Activated naive CD8-positive, alpha-beta T cell treated with anti-CD3 and anti-CD28 coated beads, Interleukin-2, amount 10 ng/mL, durations not matched to agents 7 days and 5 days (primary cell): ENCODE measurements around the gene CMBL. TPM values are rescaled to one million over a fixed set of nuclear protein-coding genes. Genes with fewer than 3 reads are reported as not detected.
A peak's percentile ranks its signal among the peaks of the same experiment; 100 is the strongest.
"Not testable (repeated sequence)": the region's sequence is repeated elsewhere in the genome, so short reads cannot be mapped to it uniquely, and the experiment has no call there.

Experiments
- ATAC-seq: fragments of 150-1000 bp; cut with Tn5 transposase; one replicate; pipeline ENCODE4 v1.10.0; 2021; ENCODE audit warnings: low read depth, moderate library complexity
- POLR2A ChIA-PET: fragments of 350-600 bp; sonication (Branson Sonifier 250); formaldehyde crosslinking; loops from one replicate; lab custom pipeline; 2021; ENCODE audit warnings: antibody characterized with exemption; lab: Charles Lee
- DNase-seq: peaks from one replicate; pipeline ENCODE4 v3.0.0; 2021
- H3K27ac Mint-ChIP-seq: one replicate; pipeline ENCODE4 v1.8.0; 2022; ENCODE audit warnings: mild to moderate bottlenecking, mixed read lengths
- H3K27me3 Mint-ChIP-seq: one replicate; pipeline ENCODE4 v1.8.0; 2022; ENCODE audit warnings: mild to moderate bottlenecking, moderate library complexity, mixed read lengths
- H3K36me3 Mint-ChIP-seq: one replicate; pipeline ENCODE4 v1.8.0; 2021; ENCODE audit warnings: mild to moderate bottlenecking, mixed read lengths
- H3K4me1 Mint-ChIP-seq: one replicate; pipeline ENCODE4 v1.8.0; 2021; ENCODE audit warnings: mixed read lengths
- H3K4me3 Mint-ChIP-seq: one replicate; pipeline ENCODE4 v1.8.0; 2022; ENCODE audit warnings: mild to moderate bottlenecking, moderate library complexity, mixed read lengths
- H3K9me3 Mint-ChIP-seq: one replicate; pipeline ENCODE4 v1.8.0; 2021; ENCODE audit warnings: mixed read lengths
- total RNA-seq, 2 experiments: library from RNA; stranded (reverse); gene quantifications; one replicate each; pipeline ENCODE4 v1.2.3, GENCODE V29; 2021

Gene CMBL
- 1 to 10 TPM; 2.4 to 2.8 TPM for total RNA-seq

DNA sequence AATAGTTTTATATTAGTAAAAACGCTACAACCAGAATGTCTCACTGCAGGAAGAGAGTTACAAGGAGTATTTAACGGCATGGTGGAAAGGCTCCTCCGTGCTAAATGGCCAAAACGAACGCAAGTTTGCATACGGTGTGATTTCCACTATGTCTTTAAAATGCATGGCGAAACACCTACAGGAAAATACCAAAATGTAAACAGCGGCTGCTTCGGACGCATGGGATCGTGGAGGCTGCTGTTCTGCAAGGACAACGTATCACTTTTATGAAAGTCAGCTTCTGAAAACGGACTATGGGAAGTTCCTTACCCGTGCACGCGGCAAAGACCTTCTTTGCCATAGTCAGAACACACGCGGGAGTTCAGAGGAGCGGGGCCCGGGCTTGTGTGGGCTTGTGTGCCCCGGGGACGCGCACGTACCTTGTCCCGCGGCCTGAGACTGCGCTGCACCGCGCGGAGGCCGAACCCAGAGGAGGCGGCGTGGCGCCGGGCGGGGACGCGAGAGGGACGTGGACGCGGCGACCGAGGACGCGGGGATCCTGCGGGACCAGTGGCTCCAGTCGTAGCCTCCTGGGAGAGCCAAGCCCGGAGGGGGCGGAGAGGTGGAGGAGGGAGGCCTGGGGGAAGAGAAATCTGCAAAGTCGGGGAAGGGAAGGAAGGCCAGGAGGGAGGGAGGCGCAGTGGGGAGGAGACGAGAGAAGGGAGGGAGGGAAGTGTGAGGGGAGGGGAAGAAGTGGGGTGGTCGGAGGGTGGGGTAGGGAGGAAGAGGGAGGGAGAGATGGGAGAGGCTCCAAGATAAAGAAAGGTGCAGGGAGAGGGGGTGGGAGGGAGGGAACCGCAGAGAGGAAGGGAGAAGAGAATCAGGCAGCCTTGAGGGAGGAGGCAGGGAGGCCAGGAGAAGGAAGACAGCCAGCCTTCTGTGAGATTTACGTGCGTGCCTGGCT, at the start of gene CMBL:
Gene CMBL (minus strand): TSS at position 697 of the 943 bp plus-strand sequence. CDS start 17,140 bp downstream, outside the sequence.
- H3K4me1 Mint-ChIP-seq: peaks cover 9% of the 10 kb centered on the region
- H3K27me3 Mint-ChIP-seq: peaks cover 34% of the 10 kb centered on the region
- ATAC-seq: peak; percentile 81
- no peaks in the 10 kb centered on the region for H3K9me3 Mint-ChIP-seq
- POLR2A ChIA-PET: no interaction called here
- peak within 1 kb of the TSS; percentile 74 for H3K4me3 Mint-ChIP-seq
- peak; percentile 53 for DNase-seq
- H3K27ac Mint-ChIP-seq: peak within 1 kb of the TSS; percentile 17
- H3K36me3 Mint-ChIP-seq: no peaks in the 10 kb centered on the region

DNA sequence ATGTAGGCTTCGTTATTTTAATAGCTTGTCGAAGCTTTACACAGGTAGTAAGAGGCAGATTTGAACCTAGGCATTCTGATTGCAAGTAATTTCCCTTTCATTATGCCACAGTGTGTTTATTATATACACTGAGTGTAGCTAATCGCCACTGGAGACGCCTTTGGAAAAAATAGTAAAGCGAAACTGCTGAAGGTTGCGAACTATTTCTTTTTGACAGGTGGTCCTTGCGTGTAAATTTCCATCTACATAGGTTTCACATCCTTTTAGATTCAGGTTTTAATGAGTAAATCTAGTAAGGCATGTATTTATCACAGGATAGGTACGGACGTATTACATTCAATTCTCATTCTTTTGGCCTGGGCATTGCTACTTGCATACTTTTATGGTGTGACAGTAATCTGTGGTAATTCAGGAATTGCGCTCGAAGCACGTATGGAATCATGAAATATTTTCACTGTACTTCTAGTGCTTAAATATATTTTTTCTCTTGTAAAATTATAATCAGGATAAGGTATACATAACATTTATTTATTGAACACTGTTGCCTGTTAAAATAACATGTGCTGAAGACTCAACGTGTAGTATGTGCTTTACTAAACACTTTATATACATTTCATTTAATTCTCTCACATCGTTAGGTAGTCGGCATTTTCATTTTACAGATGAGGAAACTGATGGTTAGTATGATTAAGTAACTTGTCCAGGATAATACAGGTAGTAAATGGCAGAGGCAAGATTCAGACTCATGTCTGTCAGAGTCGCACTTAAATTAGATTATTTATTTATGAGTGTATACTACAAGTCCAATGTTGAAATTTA, 47.6 kb upstream of the CMBL start:
- Mint-ChIP-seq H3K4me3 (peak overlapping the region; percentile 100), H3K9me3 (no peaks in the 10 kb centered on the region), H3K27me3 (no peaks in the 10 kb centered on the region), H3K27ac (peak overlapping the region; percentile 100), H3K4me1 (peaks cover 38% of the 10 kb centered on the region), H3K36me3 (peaks cover 6% of the 10 kb centered on the region)
- DNase-seq: no peak
- POLR2A ChIA-PET: interaction anchor here (1.1 to 3.2 kb wide), 3 partner anchors 19 to 105 kb away, joined by 4 to 40 read pairs (median 7); partner anchors contain the start of genes ATPSCKMT and CCT5
- peak; percentile 15 for ATAC-seq

DNA sequence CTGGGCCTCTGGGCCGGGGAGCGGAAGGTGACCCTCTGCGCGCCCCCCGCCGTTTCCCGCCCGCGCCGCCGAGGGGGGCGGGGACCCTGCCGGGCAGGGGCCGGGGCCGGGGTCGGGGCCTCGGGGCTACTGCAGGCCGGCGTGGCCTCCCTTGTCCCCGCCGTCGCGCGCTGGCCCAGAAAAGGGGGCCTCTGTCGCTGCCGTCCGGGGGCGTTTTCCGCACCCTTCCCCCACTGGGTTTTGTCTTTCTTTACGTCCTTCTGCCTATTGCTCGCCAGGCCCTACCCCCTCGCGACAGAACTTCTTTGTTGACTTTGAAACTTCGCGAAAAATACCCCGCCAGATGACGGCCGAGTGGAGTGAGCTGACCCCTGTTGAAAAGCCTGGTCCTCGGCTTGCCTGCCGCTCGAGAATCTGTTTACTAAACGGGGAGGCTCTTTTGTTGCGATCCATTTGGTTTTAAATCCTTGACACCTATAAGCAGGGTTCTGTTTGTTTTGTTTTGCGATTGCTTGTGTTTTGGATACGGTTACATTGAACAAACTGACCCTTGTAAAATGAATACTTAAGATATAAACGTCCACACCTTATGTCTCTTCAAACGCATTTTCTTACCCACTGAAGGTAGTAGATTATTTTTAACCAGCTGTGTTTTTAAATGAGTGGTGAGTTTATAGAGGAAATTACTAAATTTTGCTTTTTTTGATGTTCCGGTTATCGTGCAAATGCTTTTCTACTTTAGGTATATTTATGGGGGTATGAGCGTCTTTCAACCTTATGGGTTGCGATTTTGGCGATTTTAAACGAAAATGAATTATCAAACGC, 46.6 kb upstream of the CMBL start:
- Mint-ChIP-seq H3K4me1 (peaks cover 36% of the 10 kb centered on the region), H3K4me3 (peak overlapping the region; percentile 100), H3K36me3 (peaks cover 6% of the 10 kb centered on the region), H3K27ac (peak overlapping the region; percentile 100), H3K9me3 (no peaks in the 10 kb centered on the region), H3K27me3 (no peaks in the 10 kb centered on the region)
- POLR2A ChIA-PET: interaction anchor here (0.6 to 3.2 kb wide), 12 partner anchors 10 to 281 kb away, joined by 3 to 40 read pairs (median 6); partner anchors contain the start of genes ATPSCKMT, CCT5 and ROPN1L
- DNase-seq (no peak), ATAC-seq (peak; percentile 7)

DNA sequence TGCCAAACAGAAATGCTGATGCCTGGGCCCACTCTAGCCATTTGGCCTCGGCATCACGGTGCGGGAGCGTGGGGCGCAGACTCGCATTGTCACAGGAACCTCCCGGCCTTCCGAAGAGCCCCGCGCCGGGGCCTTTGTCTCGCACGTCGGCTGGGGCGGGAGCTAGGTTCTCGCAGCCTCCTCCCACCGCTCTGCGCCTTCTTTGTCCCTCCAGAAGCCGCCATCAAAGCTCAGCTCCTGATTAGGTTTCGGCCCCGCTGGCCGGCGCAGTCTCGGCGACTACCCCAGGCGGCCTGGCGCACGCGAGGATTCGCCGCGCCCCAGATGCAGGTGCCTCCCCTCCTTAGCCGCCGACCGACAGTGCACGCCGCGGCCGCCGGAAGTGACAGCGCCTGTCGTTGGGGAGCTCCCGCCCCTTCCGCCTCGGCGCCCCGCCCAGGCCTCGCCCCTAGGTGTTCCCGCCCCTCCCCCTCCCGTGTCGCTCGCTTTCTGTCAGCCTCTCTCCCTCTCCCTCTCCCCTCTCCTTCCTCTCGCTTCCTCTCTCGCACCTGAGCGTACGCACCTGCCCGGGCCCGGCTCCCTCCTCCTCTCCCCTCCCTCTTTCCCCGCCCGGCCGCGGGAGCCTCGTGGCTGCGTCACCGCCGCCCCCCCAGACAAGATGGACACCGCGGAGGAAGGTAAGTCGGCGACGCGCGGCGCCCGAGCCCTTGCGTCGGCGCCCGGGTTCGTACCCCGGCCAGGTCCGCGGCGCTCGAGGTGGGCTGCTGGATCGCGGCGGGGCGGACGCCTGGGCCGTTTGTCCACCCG, 45.7 kb upstream of the CMBL start, which contains the start of gene MARCHF6:
Gene MARCHF6 (plus strand): TSS at position 455 of the 807 bp plus-strand sequence. CDS start 204 bp downstream, at position 659.
- POLR2A ChIA-PET: interaction anchor here (0.7 to 3.2 kb wide), 15 partner anchors 11 to 281 kb away, joined by 3 to 40 read pairs (median 5); partner anchors contain the start of genes ATPSCKMT, CCT5 and ROPN1L

DNA sequence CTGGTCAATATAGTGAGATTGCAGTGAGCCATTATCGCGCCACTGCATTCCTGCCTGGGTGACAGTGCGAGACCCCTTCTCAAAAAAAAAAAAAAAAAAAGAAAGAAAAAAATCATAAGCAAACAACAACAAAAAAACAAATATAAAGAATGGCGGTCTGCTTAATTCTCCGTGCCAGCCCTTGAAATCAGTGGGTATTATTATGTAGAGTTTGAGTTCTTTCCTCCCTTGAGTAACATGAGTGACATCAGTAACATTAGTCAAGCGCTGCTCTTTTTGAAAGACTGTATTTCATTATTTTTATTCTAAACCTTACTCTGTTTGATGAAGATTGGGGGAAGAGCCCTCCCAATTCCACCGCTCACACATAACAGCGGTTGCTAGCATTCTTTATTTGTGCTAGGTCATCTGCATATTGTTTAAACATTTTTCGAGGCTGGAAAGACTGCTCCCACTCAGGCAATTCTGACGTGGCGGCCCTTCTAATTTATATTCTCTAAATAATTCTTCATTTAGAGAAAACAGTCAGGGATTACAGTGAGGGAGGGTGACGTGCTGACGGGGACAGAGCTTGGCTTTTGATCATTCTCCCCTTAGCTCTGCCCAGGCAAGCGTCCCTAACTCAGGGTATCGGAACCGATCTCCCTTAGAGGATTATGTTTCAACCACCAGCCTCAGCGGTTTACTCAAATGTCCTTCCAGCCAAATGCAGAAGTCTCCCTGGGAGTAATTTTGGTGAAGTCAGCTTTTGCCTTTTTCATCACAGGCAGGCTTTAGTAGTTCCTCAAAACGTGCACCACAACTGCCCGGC, 44.9 kb upstream of the CMBL start:
- H3K27ac Mint-ChIP-seq: peak overlapping the region; percentile 97
- POLR2A ChIA-PET: interaction anchor here (0.7 to 3.2 kb wide), 15 partner anchors 11 to 282 kb away, joined by 3 to 40 read pairs (median 5); partner anchors contain the start of genes ATPSCKMT, CCT5 and ROPN1L
- peaks cover 3% of the 10 kb centered on the region for H3K36me3 Mint-ChIP-seq
- no peaks in the 10 kb centered on the region for H3K9me3 Mint-ChIP-seq
- no peaks in the 10 kb centered on the region for H3K27me3 Mint-ChIP-seq
- peak overlapping the region; percentile 90 for H3K4me3 Mint-ChIP-seq
- peaks cover 28% of the 10 kb centered on the region for H3K4me1 Mint-ChIP-seq
- DNase-seq (no peak), ATAC-seq (peak; percentile 3)

More for the DNA sequence above, 45.7 kb upstream of the CMBL start, which contains the start of gene MARCHF6:
- H3K9me3 Mint-ChIP-seq: no peaks in the 10 kb centered on the region
- no peaks in the 10 kb centered on the region for H3K27me3 Mint-ChIP-seq
- peaks cover 33% of the 10 kb centered on the region for H3K4me1 Mint-ChIP-seq
- H3K4me3 Mint-ChIP-seq: peak within 1 kb of the TSS; percentile 100
- H3K36me3 Mint-ChIP-seq: peaks cover 6% of the 10 kb centered on the region
- ATAC-seq (peak; percentile 84), DNase-seq (peak; percentile 96)
- peak within 1 kb of the TSS; percentile 100 for H3K27ac Mint-ChIP-seq

DNA sequence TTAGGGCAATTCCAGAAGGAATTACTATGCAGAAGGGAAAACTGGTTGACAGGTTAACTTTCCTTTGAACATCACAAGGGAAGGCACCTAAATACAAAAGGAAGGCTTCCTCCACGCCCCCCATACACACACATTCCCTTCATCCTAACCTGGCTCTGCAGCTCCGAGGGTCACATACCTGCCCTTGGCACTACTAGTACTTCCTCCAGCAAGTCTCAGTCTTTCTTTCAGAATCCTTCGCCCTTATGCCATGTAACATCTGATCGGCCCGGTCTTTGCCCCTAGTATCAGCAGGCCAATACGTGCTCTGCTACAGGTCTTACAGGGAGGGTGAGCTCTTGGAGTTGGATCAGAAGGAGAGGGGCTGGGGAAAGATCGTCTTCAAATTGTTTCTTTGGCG, 44.2 kb upstream of the CMBL start:
- H3K9me3 Mint-ChIP-seq: no peaks in the 10 kb centered on the region
- H3K4me3 Mint-ChIP-seq: peak overlapping the region; percentile 49
- H3K36me3 Mint-ChIP-seq: peaks cover 3% of the 10 kb centered on the region
- no peak for DNase-seq
- POLR2A ChIA-PET: no interaction called here
- H3K4me1 Mint-ChIP-seq: peaks cover 25% of the 10 kb centered on the region
- no peak for ATAC-seq
- H3K27me3 Mint-ChIP-seq: no peaks in the 10 kb centered on the region
- H3K27ac Mint-ChIP-seq: peak overlapping the region; percentile 8

DNA sequence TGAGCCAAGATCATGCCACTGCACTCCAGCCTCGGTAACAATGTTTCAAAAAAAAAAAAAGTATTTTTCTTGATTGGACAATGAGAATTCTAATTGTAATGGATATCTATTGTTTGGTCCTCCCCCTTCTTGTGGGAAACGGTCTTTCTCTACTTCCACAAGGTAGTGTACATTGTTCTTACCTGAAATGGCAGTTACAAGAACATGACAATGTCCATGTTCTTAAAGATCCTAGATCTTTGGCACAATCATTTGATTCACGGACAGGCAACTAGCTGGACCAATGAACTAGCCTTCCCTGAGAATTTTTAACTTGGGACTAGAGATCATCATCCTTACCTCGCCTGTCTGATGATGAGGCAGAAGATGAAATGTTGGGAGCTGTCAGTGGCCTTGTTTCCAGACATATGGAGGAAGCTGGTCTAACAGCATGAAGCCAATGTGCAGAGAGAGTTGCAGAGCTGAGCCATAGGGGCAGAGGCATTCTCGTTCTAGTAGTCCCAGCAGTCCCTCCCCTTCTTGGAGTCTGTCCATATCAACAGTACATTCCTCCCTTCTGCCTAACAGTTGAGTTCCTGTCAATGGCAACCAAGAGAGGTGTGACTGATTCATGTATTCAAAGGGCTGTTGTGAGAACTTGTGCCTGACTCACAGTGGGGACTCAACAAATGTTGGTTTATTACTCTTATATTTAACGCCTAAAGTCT, 43.6 kb upstream of the CMBL start:
- Mint-ChIP-seq H3K36me3 (peaks cover 3% of the 10 kb centered on the region), H3K27ac (no peak overlapping the region), H3K4me1 (peaks cover 23% of the 10 kb centered on the region), H3K9me3 (no peaks in the 10 kb centered on the region), H3K27me3 (no peaks in the 10 kb centered on the region), H3K4me3 (no peak overlapping the region)
- no peak for DNase-seq
- POLR2A ChIA-PET: no interaction called here
- ATAC-seq: no peak

DNA sequence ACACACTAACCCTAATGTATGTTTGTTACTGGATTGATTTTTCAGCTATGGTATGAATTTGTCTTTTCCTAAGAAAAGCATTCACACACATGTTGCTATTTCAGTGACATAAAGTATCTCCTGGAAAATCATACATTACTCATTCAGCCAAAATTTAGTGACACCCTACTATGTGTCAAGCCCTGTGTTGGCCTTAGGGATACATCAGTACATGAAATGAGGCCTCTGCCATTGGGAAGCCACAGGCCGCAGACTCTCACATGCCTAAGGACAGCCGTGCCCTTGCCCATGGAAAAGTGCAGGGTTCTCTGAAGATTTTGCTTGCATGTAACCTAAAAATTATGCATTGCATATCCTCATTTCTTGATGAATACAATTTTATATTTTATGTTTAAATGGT, 40.6 kb upstream of the CMBL start:
- Mint-ChIP-seq H3K4me1 (peaks cover 11% of the 10 kb centered on the region), H3K27me3 (no peaks in the 10 kb centered on the region), H3K27ac (no peak overlapping the region), H3K36me3 (peaks cover 1% of the 10 kb centered on the region), H3K9me3 (no peaks in the 10 kb centered on the region), H3K4me3 (no peak overlapping the region)
- ATAC-seq (no peak), DNase-seq (no peak)
- POLR2A ChIA-PET: no interaction called here

DNA sequence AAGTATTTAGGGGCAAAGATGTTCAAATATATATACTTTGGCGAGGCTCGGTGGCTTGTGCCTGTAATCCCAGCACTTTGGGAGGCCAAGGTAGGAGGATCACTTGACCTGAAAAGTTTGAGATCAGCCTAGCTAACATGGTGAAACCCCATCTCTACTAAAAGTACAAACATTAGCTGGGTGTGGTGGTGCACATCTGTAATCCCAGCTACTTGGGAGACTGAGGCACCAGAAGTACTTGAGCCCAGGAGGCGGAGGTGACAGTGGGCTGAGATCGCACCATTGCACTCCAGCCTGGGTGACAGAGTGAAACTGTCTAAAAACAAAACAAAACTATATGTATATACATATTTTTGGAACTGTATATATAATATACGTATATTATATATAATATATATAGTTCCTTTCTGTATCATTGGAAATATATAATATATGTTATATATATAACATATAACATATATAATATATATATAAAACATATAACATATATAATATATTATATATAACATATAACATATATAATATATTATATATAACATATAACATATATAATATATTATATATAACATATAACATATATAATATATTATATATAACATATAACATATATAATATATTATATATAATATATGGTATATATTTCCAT, 36.9 kb upstream of the CMBL start:
- H3K27ac Mint-ChIP-seq, H3K9me3 Mint-ChIP-seq, H3K4me1 Mint-ChIP-seq, H3K36me3 Mint-ChIP-seq, POLR2A ChIA-PET, DNase-seq, H3K4me3 Mint-ChIP-seq, H3K27me3 Mint-ChIP-seq: not testable (repeated sequence)
- peak; percentile 18 for ATAC-seq

DNA sequence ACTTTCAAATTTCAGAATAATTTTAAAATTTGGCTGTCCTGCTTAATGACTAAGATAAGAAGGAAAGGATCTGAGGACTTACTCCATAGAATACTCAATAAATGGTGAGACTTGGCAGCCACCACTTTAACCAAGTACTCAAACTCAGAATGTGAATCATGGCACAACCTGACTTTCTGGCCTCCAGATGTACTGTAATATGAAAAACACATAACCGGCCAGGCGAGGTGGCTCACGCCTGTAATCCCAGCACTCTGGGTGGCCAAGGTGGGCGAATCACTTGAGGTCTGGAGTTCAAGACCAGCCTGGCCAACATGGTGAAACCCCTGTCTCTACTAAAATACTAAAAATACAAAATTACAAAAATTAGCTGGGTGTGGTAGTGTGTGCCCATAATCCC, 35.8 kb upstream of the CMBL start:
- no peak overlapping the region for H3K27ac Mint-ChIP-seq

More for the DNA sequence above, 35.8 kb upstream of the CMBL start:
- H3K4me1 Mint-ChIP-seq: peaks cover 1% of the 10 kb centered on the region
- ATAC-seq (no peak), DNase-seq (no peak)
- no peaks in the 10 kb centered on the region for H3K27me3 Mint-ChIP-seq
- no peaks in the 10 kb centered on the region for H3K9me3 Mint-ChIP-seq
- POLR2A ChIA-PET: interaction anchor here (0.6 kb wide), 1 partner anchor 110 kb away, joined by 3 read pairs; no protein-coding TSS in a partner anchor
- H3K4me3 Mint-ChIP-seq: no peak overlapping the region
- no peaks in the 10 kb centered on the region for H3K36me3 Mint-ChIP-seq
